NCI-H2196 treated with DMSO at 0.1 percent for 48 hours (cell line): Measurements from ENCODE around the gene ARHGEF16.

ENCODE experiments used
- DNase-seq: peaks from one replicate; lab custom pipeline; 2025; ENCODE audit not compliant: unreplicated experiment; lab: John Stamatoyannopoulos, UW

Gene ARHGEF16

GRCh38 chr1:3420218-3420951, 34.1 kb upstream of the ARHGEF16 start:
- no peak for DNase-seq

- DNase-seq = no peak
Observed at GRCh38 chr1:3422638-3423037, 31.8 kb upstream of the ARHGEF16 start.

GRCh38 chr1:3423245-3423829, 31.1 kb upstream of the ARHGEF16 start:
- no peak for DNase-seq

GRCh38 chr1:3423896-3424611, 30.4 kb upstream of the ARHGEF16 start:
- no peak for DNase-seq

GRCh38 chr1:3425486-3426215, 28.8 kb upstream of the ARHGEF16 start:
- no peak for DNase-seq

GRCh38 chr1:3426956-3427535, 27.4 kb upstream of the ARHGEF16 start:
- DNase-seq = no peak

GRCh38 chr1:3427711-3428704, 26.5 kb upstream of the ARHGEF16 start:
- no peak for DNase-seq

- DNase-seq = no peak
Observed at GRCh38 chr1:3428899-3429298, 25.6 kb upstream of the ARHGEF16 start.

GRCh38 chr1:3429320-3429719, 25.1 kb upstream of the ARHGEF16 start:
- DNase-seq = no peak

GRCh38 chr1:3429766-3430165, 24.7 kb upstream of the ARHGEF16 start:
- DNase-seq = no peak

GRCh38 chr1:3430406-3430805, 24.1 kb upstream of the ARHGEF16 start:
- DNase-seq = no peak

GRCh38 chr1:3430820-3431219, 23.6 kb upstream of the ARHGEF16 start:
- no peak for DNase-seq

GRCh38 chr1:3431266-3431665, 23.2 kb upstream of the ARHGEF16 start:
- no peak for DNase-seq

GRCh38 chr1:3431686-3432085, 22.8 kb upstream of the ARHGEF16 start:
- no peak for DNase-seq

GRCh38 chr1:3432306-3432705, 22.2 kb upstream of the ARHGEF16 start:
- no peak for DNase-seq

- DNase-seq = no peak
Observed at GRCh38 chr1:3433076-3433475, 21.4 kb upstream of the ARHGEF16 start.

GRCh38 chr1:3433596-3434320, 20.7 kb upstream of the ARHGEF16 start:
- no peak for DNase-seq

GRCh38 chr1:3434406-3435110, 19.9 kb upstream of the ARHGEF16 start:
- no peak for DNase-seq

- DNase-seq = no peak
Observed at GRCh38 chr1:3435666-3436065, 18.8 kb upstream of the ARHGEF16 start.
